HCT116 (cell line): ENCODE results near the gene KCNAB2. TPM values are rescaled to one million over a fixed set of nuclear protein-coding genes. Genes with fewer than 3 reads are reported as not detected.

Experiments
- ATAC-seq: fragments of 200-7000 bp; cut with Tn5 transposase; 2 replicates; pipeline ENCODE4 v1.9.1; 2020; ENCODE audit warnings: mild to moderate bottlenecking, moderate library complexity
- BruUV-seq: library from RNA; stranded (reverse); fragments of 400-500 nt; replicated peaks from 2 replicates; lab custom pipeline; 2021; lab: Mats Ljungman, UMichigan
- CTCF ChIA-PET: fragments of 300-600 bp; sonication (Branson Sonifier 250); formaldehyde crosslinking; loops from one replicate; lab custom pipeline; 2021; ENCODE audit warnings: antibody characterized with exemption; lab: Charles Lee
- POLR2A ChIA-PET: fragments of 300-600, 350-600 bp; sonication (Branson Sonifier 250); formaldehyde crosslinking; loops from one replicate; lab custom pipeline; 2021; ENCODE audit warnings: antibody characterized with exemption; lab: Charles Lee
- RAD21 ChIA-PET, 2 experiments: fragments of 300-600 bp; sonication (Branson Sonifier 250); formaldehyde crosslinking; loops; one replicate each; lab custom pipeline; 2023; ENCODE audit warnings: low total read pairs in 2 of 2; ENCODE audit not compliant: uncharacterized antibody in 2 of 2, unreplicated experiment in 2 of 2, low non-redundant PET in 1 of 2; lab: Charles Lee
- DNase-seq: peaks from one replicate; pipeline ENCODE4 v3.0.0-alpha.2; 2010; ENCODE audit warnings: low read depth, low spot score
- H2AFZ ChIP-seq: fragments of 200-600 bp; shearing (Covaris generic), sonication (generic); 2 replicates; pipeline ENCODE4 v1.6.1; 2017; ENCODE audit warnings: low read depth, mixed run types, mixed read lengths, antibody characterized with exemption, low read length; ENCODE audit not compliant: poor library complexity, severe bottlenecking
- H3K27ac ChIP-seq: 2 replicates; pipeline ENCODE4 v1.5.1; 2012; ENCODE audit warnings: low read depth, low read length
- H3K27me3 ChIP-seq: fragments of 200-600 bp; sonication (generic); 2 replicates; pipeline ENCODE4 v1.6.1; 2016; ENCODE audit warnings: mixed run types, low read length, mixed read lengths; ENCODE audit not compliant: insufficient read depth
- H3K36me3 ChIP-seq, 2 experiments: fragments of 200-500 bp in 1 of 2; fragments of 200-600 bp in 1 of 2; sonication (Bioruptor generic) in 1 of 2; sonication (generic) in 1 of 2; 2 replicates each; pipeline versions ENCODE4 v1.5.1 to v1.6.1; 2014 to 2016; ENCODE audit warnings: low read length in 2 of 2, inconsistent platforms in 1 of 2, mixed read lengths in 1 of 2, mixed run types in 1 of 2; ENCODE audit not compliant: insufficient read depth in 2 of 2, control insufficient read depth in 1 of 2
- H3K4me1 ChIP-seq, 2 experiments: fragments of 200-600 bp in 1 of 2; sonication (generic) in 1 of 2; 2 replicates each; pipeline versions ENCODE4 v1.5.1 to v1.6.1; 2012 to 2017; ENCODE audit warnings: low read length in 2 of 2, inconsistent platforms in 1 of 2, mild to moderate bottlenecking in 1 of 2, mixed read lengths in 1 of 2, mixed run types in 1 of 2, moderate library complexity in 1 of 2; ENCODE audit not compliant: insufficient read depth in 2 of 2, control insufficient read depth in 1 of 2
- H3K4me2 ChIP-seq: fragments of 200-600 bp; sonication (generic); 2 replicates; pipeline ENCODE4 v1.6.1; 2017; ENCODE audit warnings: mixed run types, low read length, mixed read lengths
- H3K4me3 ChIP-seq, 2 experiments: fragments of 200-600 bp in 1 of 2; sonication (generic) in 1 of 2; replicated peaks in 1 of 2; 2 replicates each; pipeline ENCODE4 v1.5.1; 2011 to 2016; ENCODE audit warnings: low read length in 2 of 2, control low read depth in 1 of 2, low read depth in 1 of 2, mild to moderate bottlenecking in 1 of 2, mixed read lengths in 1 of 2, mixed run types in 1 of 2
- H3K79me2 ChIP-seq: fragments of 200-600 bp; sonication (generic); 2 replicates; pipeline ENCODE4 v1.6.1; 2017; ENCODE audit warnings: mild to moderate bottlenecking, mixed run types, low read length, moderate library complexity, mixed read lengths; ENCODE audit not compliant: insufficient read depth
- H3K9ac ChIP-seq: fragments of 200-600 bp; sonication (generic); 2 replicates; pipeline ENCODE4 v1.6.1; 2016; ENCODE audit warnings: low read length, mixed read lengths
- H3K9me2 ChIP-seq: fragments of 200-600 bp; sonication (generic), shearing (Covaris generic); 2 replicates; pipeline ENCODE4 v1.6.1; 2017; ENCODE audit warnings: mixed run types, mild to moderate bottlenecking, moderate library complexity; ENCODE audit not compliant: insufficient read depth
- H3K9me3 ChIP-seq, 2 experiments: fragments of 200-500 bp in 1 of 2; fragments of 200-600 bp in 1 of 2; sonication (Bioruptor generic) in 1 of 2; sonication (generic) in 1 of 2; 2 replicates each; pipeline ENCODE4 v1.6.1; 2014 to 2017; ENCODE audit warnings: low read length in 2 of 2, mixed read lengths in 2 of 2, inconsistent platforms in 1 of 2, low read depth in 1 of 2, mild to moderate bottlenecking in 1 of 2, mixed run types in 1 of 2, moderate library complexity in 1 of 2; ENCODE audit not compliant: control insufficient read depth in 1 of 2, insufficient read depth in 1 of 2
- H4K20me1 ChIP-seq: fragments of 200-600 bp; sonication (generic), shearing (Covaris generic); 2 replicates; pipeline ENCODE4 v1.6.1; 2017; ENCODE audit warnings: mixed run types, mild to moderate bottlenecking, moderate library complexity; ENCODE audit not compliant: insufficient read depth
- EZH2phosphoT487 ChIP-seq: fragments of 200-600 bp; IDR thresholded peaks from 2 replicates; pipeline ENCODE4 v1.6.1; 2018; ENCODE audit warnings: antibody characterized with exemption, borderline replicate concordance
- RAD21 ChIP-seq: IDR thresholded peaks from 2 replicates; pipeline ENCODE4 v1.6.1; 2012; ENCODE audit warnings: low read depth, mild to moderate bottlenecking
- SP1 ChIP-seq: IDR thresholded peaks from 2 replicates; pipeline ENCODE4 v1.6.1; 2012; ENCODE audit warnings: low read depth
- TCF7L2 ChIP-seq: IDR thresholded peaks from 2 replicates; pipeline ENCODE4 v1.7.0; 2011; ENCODE audit warnings: borderline replicate concordance, inconsistent platforms; ENCODE audit not compliant: insufficient read depth, insufficient read length; ENCODE audit errors: extremely low read depth
- ZFX ChIP-seq: fragments of 450-650 bp; IDR thresholded peaks from 2 replicates; pipeline ENCODE4 v1.6.1; 2017
- ZNF274 ChIP-seq: fragments of 200-500 bp; sonication (Bioruptor generic); IDR thresholded peaks from 2 replicates; pipeline ENCODE4 v1.6.1; 2014; ENCODE audit warnings: mild to moderate bottlenecking, low read depth, low read length, inconsistent platforms
- intact Hi-C: fragments of 100-400 bp; cut with micrococcal nuclease; formaldehyde crosslinking; loops from 2 replicates; pipeline ENCODE4 v1.10.0; 2022
- total RNA-seq: library from RNA; stranded (reverse); gene quantifications from one replicate; pipeline ENCODE4 v1.2.1, GENCODE V29; 2021; ENCODE audit not compliant: unreplicated experiment
- TF ChIP-seq, protein P1 (sequence below), 3 experiments: fragments of 200-600 bp in 1 of 3; sonication (generic) in 1 of 3; IDR thresholded peaks in 2 of 3; conservative IDR thresholded peaks in 1 of 3; 2 replicates each; pipeline ENCODE4 v1.5.1; 2012 to 2017; ENCODE audit warnings: low read depth in 2 of 3, low read length in 2 of 3, antibody characterized with exemption in 1 of 3, borderline replicate concordance in 1 of 3, control low read depth in 1 of 3, mild to moderate bottlenecking in 1 of 3, mixed read lengths in 1 of 3, mixed run types in 1 of 3, moderate library complexity in 1 of 3; ENCODE audit not compliant: insufficient read depth in 1 of 3
- TF ChIP-seq, protein P2 (sequence below): IDR thresholded peaks from 2 replicates; pipeline ENCODE4 v1.6.1; 2012; ENCODE audit warnings: low read depth

Gene KCNAB2
- total RNA-seq, 1 experiment from 2014 or later, result 18.1 TPM

- Histone ChIP-seq H3K27ac (no peak overlapping the region), H3K36me3 (no peaks in the 10 kb centered on the region), H3K4me3 (no peak overlapping the region), H2AFZ (no peak overlapping the region), H3K79me2 (no peaks in the 10 kb centered on the region), H3K9me2 (no peaks in the 10 kb centered on the region), H3K4me2 (no peak overlapping the region), H3K9me3 (no peaks in the 10 kb centered on the region), H3K27me3 (no peaks in the 10 kb centered on the region), H4K20me1 (no peaks in the 10 kb centered on the region), H3K4me1 (peaks cover 0 to 4% of the 10 kb centered on the region in 2 experiments; a peak in 2 of 4 replicates), H3K9ac (no peak overlapping the region)
- DNase-seq, result no peak
- BruUV-seq, result no TSS peak
- intact Hi-C loops, result no loop called here
- POLR2A ChIA-PET, result no interaction called here
- ATAC-seq, result peak; percentile 39
- TF ChIP-seq EZH2phosphoT487 (no peak), RAD21 (peak; percentile 57)
- TF ChIP-seq, protein P1, sequence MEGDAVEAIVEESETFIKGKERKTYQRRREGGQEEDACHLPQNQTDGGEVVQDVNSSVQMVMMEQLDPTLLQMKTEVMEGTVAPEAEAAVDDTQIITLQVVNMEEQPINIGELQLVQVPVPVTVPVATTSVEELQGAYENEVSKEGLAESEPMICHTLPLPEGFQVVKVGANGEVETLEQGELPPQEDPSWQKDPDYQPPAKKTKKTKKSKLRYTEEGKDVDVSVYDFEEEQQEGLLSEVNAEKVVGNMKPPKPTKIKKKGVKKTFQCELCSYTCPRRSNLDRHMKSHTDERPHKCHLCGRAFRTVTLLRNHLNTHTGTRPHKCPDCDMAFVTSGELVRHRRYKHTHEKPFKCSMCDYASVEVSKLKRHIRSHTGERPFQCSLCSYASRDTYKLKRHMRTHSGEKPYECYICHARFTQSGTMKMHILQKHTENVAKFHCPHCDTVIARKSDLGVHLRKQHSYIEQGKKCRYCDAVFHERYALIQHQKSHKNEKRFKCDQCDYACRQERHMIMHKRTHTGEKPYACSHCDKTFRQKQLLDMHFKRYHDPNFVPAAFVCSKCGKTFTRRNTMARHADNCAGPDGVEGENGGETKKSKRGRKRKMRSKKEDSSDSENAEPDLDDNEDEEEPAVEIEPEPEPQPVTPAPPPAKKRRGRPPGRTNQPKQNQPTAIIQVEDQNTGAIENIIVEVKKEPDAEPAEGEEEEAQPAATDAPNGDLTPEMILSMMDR (IDR thresholded peaks at IDR 0.05 in 2 of 3, conservative IDR thresholded peaks at IDR 0.05 in 1 of 3; ENCODE audit: borderline replicate concordance in 1 of 3, insufficient read depth in 1 of 3, low read depth in 2 of 3, low read length in 2 of 3), result peak; percentile 24 to 41 (median 25); a peak in 3 of 6 replicates
- RAD21 ChIA-PET, result no interaction called here
- CTCF ChIA-PET, result interaction anchor here (1.5 kb wide), 1 partner anchor 80 kb away, joined by 5 read pairs; no protein-coding TSS in a partner anchor
Measured at GRCh38 chr1:6105218-6105679, 59.6 kb downstream of the KCNAB2 start.

- Histone ChIP-seq H3K4me2 (no peak overlapping the region), H3K9me3 (no peaks in the 10 kb centered on the region), H3K79me2 (no peaks in the 10 kb centered on the region), H2AFZ (no peak overlapping the region), H3K4me3 (no peak overlapping the region), H3K9ac (no peak overlapping the region), H3K9me2 (no peaks in the 10 kb centered on the region), H3K36me3 (no peaks in the 10 kb centered on the region), H4K20me1 (no peaks in the 10 kb centered on the region), H3K27ac (no peak overlapping the region), H3K27me3 (no peaks in the 10 kb centered on the region), H3K4me1 (peaks cover 0 to 4% of the 10 kb centered on the region in 2 experiments; a peak in 2 of 4 replicates)
- no peak for TF ChIP-seq TCF7L2
- no peak for TF ChIP-seq SP1
- no peak for TF ChIP-seq ZFX
- TF ChIP-seq, protein P2, sequence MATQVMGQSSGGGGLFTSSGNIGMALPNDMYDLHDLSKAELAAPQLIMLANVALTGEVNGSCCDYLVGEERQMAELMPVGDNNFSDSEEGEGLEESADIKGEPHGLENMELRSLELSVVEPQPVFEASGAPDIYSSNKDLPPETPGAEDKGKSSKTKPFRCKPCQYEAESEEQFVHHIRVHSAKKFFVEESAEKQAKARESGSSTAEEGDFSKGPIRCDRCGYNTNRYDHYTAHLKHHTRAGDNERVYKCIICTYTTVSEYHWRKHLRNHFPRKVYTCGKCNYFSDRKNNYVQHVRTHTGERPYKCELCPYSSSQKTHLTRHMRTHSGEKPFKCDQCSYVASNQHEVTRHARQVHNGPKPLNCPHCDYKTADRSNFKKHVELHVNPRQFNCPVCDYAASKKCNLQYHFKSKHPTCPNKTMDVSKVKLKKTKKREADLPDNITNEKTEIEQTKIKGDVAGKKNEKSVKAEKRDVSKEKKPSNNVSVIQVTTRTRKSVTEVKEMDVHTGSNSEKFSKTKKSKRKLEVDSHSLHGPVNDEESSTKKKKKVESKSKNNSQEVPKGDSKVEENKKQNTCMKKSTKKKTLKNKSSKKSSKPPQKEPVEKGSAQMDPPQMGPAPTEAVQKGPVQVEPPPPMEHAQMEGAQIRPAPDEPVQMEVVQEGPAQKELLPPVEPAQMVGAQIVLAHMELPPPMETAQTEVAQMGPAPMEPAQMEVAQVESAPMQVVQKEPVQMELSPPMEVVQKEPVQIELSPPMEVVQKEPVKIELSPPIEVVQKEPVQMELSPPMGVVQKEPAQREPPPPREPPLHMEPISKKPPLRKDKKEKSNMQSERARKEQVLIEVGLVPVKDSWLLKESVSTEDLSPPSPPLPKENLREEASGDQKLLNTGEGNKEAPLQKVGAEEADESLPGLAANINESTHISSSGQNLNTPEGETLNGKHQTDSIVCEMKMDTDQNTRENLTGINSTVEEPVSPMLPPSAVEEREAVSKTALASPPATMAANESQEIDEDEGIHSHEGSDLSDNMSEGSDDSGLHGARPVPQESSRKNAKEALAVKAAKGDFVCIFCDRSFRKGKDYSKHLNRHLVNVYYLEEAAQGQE, result no peak
- TF ChIP-seq, protein P1 (IDR thresholded peaks at IDR 0.05 in 2 of 3, conservative IDR thresholded peaks at IDR 0.05 in 1 of 3; ENCODE audit: borderline replicate concordance in 1 of 3, insufficient read depth in 1 of 3, low read depth in 2 of 3, low read length in 2 of 3), result no peak
- no peak for TF ChIP-seq ZNF274
- no peak for ATAC-seq
- intact Hi-C loops, result no loop called here
- CTCF ChIA-PET, result interaction anchor here (1.5 kb wide), 1 partner anchor 80 kb away, joined by 5 read pairs; no protein-coding TSS in a partner anchor
- POLR2A ChIA-PET, result no interaction called here
- RAD21 ChIA-PET, result no interaction called here
- no TSS peak for BruUV-seq
- no peak for DNase-seq
Measured at GRCh38 chr1:6105763-6106162, 60.1 kb downstream of the KCNAB2 start.
